SK-N-SH treated with all-trans-retinoic acid at 6 μM for 48 hours (cell line): Measurements from ENCODE around the gene PTCH1.

Experiments
- ATAC-seq: fragments of 200-7000 bp; cut with Tn5 transposase; 3 replicates; pipeline ENCODE4 v1.9.1; 2020; ENCODE audit warnings: mild to moderate bottlenecking, moderate library complexity
- ARNTL ChIP-seq: fragments of 450-650 bp; formaldehyde crosslinking; IDR thresholded peaks from 2 replicates; pipeline ENCODE4 v1.5.0; 2020; ENCODE audit warnings: low read depth, mild to moderate bottlenecking, moderate library complexity, borderline replicate concordance
- BACH2 ChIP-seq: fragments of 250-450 bp; sonication (Bioruptor Pico); IDR thresholded peaks from 2 replicates; pipeline ENCODE4 v1.9.0; 2021; ENCODE audit warnings: mild to moderate bottlenecking, borderline replicate concordance
- CSDC2 ChIP-seq: fragments of 250-450 bp; sonication (Bioruptor Pico); IDR thresholded peaks from 2 replicates; pipeline ENCODE4 v1.5.0; 2020; ENCODE audit warnings: mild to moderate bottlenecking, moderate library complexity
- ESRRG ChIP-seq: fragments of 250-450 bp; sonication (Bioruptor Pico); IDR thresholded peaks from 2 replicates; pipeline ENCODE4 v1.6.1; 2021; ENCODE audit warnings: mild to moderate bottlenecking
- GLIS3 ChIP-seq: fragments of 250-450 bp; sonication (Bioruptor Pico); IDR thresholded peaks from 2 replicates; pipeline ENCODE4 v1.5.0; 2020; ENCODE audit warnings: mild to moderate bottlenecking, moderate library complexity
- ISL1 ChIP-seq: fragments of 250-450 bp; sonication (Bioruptor Pico); IDR thresholded peaks from 2 replicates; pipeline ENCODE4 v2.1.2; 2022; ENCODE audit warnings: mild to moderate bottlenecking, moderate library complexity
- OSR1 ChIP-seq: fragments of 250-450 bp; sonication (Bioruptor Pico); IDR thresholded peaks from 2 replicates; pipeline ENCODE4 v1.8.0; 2022; ENCODE audit warnings: moderate library complexity, mild to moderate bottlenecking, inconsistent platforms
- PPARA ChIP-seq: fragments of 250-450 bp; sonication (Bioruptor Pico); IDR thresholded peaks from 2 replicates; pipeline ENCODE4 v1.5.0; 2020; ENCODE audit warnings: mild to moderate bottlenecking, borderline replicate concordance
- RARB ChIP-seq: fragments of 250-450 bp; sonication (Bioruptor Pico); IDR thresholded peaks from 2 replicates; pipeline ENCODE4 v1.8.0; 2021; ENCODE audit warnings: mild to moderate bottlenecking, moderate library complexity
- SNAI2 ChIP-seq: fragments of 250-450 bp; sonication (Bioruptor Pico); IDR thresholded peaks from 2 replicates; pipeline ENCODE4 v1.5.0; 2020; ENCODE audit warnings: mild to moderate bottlenecking, moderate library complexity
- TOX ChIP-seq: fragments of 250-450 bp; sonication (Bioruptor Pico); IDR thresholded peaks from 2 replicates; pipeline ENCODE4 v1.8.0; 2021; ENCODE audit warnings: mild to moderate bottlenecking, moderate library complexity, borderline replicate concordance
- ZC3H10 ChIP-seq: fragments of 250-450 bp; sonication (Bioruptor Pico); IDR thresholded peaks from 2 replicates; pipeline ENCODE4 v1.5.1; 2021; ENCODE audit warnings: mild to moderate bottlenecking, moderate library complexity
- ZFP3 ChIP-seq: fragments of 250-450 bp; sonication (Bioruptor Pico); IDR thresholded peaks from 2 replicates; pipeline ENCODE4 v1.5.0; 2020; ENCODE audit warnings: mild to moderate bottlenecking, moderate library complexity
- ZNF8 ChIP-seq: fragments of 450-650 bp; formaldehyde crosslinking; IDR thresholded peaks from 2 replicates; pipeline ENCODE4 v1.5.0; 2020; ENCODE audit warnings: mild to moderate bottlenecking, moderate library complexity
- TF ChIP-seq, protein P1 (sequence below): fragments of 250-450 bp; sonication (Bioruptor Pico); IDR thresholded peaks from 2 replicates; pipeline ENCODE4 v1.5.1; 2021; ENCODE audit warnings: mild to moderate bottlenecking, moderate library complexity
- TF ChIP-seq, protein P2 (sequence below): fragments of 250-450 bp; sonication (Bioruptor Pico); IDR thresholded peaks from 2 replicates; pipeline ENCODE4 v1.5.0; 2020; ENCODE audit warnings: mild to moderate bottlenecking, moderate library complexity
- TF ChIP-seq, protein P3 (sequence below): fragments of 250-450 bp; sonication (Bioruptor Pico); IDR thresholded peaks from 2 replicates; pipeline ENCODE4 v1.8.0; 2020; ENCODE audit warnings: mild to moderate bottlenecking, moderate library complexity, borderline replicate concordance

Gene PTCH1

DNA sequence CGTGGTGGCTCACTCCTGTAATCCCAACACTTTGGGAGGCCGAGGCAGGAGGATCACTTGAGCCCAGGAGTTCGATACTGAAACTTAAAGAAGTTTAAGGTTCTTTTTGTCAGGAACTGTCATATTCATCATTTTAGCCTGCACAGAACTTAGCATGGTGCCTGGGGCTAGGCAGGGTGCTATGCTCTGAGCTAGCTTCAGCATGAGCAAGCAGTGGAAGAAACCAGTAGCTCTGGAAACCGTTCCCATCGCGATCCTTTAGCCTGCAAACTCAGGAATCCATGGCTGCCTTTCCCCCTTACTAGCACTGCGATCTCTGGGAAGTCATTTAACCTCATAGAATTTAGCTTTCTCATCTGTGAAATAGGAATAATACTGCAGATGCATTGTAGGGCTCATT lies 80.4 kb downstream of the PTCH1 start:
- ATAC-seq = no peak

DNA sequence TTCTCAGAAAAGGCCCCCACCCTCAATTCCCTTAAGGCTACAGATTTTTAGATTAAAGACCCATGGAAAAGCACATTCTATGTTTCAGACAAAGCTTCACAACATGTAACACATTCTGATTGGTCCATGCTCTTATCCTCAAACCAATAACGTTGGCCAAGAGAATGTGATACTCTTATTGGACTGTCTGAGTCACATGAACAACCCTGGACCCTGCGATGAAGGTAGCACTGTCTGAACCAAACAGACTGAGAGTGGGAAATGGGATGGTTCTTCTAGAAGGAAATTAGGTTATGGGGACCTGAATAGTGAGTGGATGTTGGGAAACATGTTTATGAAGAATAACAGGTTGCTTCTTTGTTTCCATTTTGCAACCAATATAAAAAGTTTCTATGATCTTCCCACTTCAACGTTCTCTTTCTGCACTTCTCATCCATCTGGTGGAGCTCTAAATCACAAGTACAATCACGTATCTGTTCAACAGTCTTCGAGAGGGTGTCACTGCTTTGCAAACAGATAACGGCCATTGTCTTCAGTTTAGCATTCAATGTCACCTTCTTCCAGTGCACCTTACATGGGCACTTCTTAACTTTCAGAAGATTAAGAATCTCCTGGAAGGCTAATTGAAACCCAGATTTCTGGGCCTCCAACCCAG lies 81.6 kb downstream of the PTCH1 start:
- ATAC-seq = no peak
- TF ChIP-seq ZFP3 (no peak), OSR1 (CRISPR knock-in tag) (no peak), TOX (CRISPR knock-in tag) (no peak), ZC3H10 (CRISPR knock-in tag) (no peak)
- TF ChIP-seq, all 23 proteins: peak for 0

More for the DNA sequence above, 80.4 kb downstream of the PTCH1 start:
- TF ChIP-seq ZC3H10 (CRISPR knock-in tag) (no peak), ARNTL (CRISPR knock-in tag) (no peak), ZFP3 (no peak), ISL1 (CRISPR knock-in tag) (no peak), TOX (CRISPR knock-in tag) (no peak)
- TF ChIP-seq, protein P1, sequence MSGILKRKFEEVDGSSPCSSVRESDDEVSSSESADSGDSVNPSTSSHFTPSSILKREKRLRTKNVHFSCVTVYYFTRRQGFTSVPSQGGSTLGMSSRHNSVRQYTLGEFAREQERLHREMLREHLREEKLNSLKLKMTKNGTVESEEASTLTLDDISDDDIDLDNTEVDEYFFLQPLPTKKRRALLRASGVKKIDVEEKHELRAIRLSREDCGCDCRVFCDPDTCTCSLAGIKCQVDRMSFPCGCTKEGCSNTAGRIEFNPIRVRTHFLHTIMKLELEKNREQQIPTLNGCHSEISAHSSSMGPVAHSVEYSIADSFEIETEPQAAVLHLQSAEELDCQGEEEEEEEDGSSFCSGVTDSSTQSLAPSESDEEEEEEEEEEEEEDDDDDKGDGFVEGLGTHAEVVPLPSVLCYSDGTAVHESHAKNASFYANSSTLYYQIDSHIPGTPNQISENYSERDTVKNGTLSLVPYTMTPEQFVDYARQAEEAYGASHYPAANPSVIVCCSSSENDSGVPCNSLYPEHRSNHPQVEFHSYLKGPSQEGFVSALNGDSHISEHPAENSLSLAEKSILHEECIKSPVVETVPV = no peak
- TF ChIP-seq, protein P2, sequence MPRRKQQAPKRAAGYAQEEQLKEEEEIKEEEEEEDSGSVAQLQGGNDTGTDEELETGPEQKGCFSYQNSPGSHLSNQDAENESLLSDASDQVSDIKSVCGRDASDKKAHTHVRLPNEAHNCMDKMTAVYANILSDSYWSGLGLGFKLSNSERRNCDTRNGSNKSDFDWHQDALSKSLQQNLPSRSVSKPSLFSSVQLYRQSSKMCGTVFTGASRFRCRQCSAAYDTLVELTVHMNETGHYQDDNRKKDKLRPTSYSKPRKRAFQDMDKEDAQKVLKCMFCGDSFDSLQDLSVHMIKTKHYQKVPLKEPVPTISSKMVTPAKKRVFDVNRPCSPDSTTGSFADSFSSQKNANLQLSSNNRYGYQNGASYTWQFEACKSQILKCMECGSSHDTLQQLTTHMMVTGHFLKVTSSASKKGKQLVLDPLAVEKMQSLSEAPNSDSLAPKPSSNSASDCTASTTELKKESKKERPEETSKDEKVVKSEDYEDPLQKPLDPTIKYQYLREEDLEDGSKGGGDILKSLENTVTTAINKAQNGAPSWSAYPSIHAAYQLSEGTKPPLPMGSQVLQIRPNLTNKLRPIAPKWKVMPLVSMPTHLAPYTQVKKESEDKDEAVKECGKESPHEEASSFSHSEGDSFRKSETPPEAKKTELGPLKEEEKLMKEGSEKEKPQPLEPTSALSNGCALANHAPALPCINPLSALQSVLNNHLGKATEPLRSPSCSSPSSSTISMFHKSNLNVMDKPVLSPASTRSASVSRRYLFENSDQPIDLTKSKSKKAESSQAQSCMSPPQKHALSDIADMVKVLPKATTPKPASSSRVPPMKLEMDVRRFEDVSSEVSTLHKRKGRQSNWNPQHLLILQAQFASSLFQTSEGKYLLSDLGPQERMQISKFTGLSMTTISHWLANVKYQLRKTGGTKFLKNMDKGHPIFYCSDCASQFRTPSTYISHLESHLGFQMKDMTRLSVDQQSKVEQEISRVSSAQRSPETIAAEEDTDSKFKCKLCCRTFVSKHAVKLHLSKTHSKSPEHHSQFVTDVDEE (CRISPR knock-in tag) = no peak

DNA sequence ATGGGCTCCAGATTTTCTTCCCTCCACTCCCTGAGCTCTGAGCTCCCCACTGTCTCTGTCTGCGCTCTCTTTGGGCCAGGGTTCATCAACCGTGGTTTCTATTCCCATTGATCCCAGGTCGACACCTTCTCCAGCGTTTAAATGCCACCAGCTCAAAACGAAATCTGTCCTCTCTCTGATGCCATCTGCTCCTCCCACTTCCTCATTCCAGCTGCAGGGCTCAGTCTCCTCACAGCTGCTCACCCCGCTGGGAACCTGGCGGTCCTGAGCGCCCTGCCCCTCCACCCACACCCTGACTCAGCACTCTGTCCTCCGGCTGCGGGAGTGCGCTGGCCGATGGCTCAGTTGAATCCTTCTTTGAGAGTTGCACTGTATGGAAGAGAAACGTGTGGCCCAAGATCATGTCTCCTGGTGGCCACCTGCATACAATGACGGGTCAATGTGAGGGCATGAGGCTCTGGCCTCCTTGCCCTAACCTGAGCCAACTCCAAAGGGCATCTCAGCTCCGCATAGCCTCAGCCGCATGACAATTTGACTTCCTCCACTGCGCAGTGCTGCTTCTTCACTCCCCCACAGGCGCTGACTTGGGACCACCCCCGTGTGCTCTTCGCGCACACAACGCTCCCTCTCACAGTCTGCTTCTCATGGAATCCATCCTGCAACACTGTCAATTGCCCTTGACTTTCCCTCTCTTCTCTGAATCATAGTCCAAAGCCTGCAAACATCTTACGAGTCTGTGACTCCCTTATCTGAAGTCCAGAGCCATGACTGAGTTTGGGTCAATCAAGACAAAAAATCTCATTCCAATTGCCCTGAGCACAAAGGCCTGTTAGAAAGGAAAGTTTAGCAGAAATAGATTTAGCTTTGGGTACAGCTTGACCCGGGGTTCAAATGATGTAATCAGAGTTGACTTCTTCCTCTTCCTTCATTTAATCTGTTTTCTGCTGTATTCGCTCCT lies 82.4 kb downstream of the PTCH1 start:
- TF ChIP-seq BACH2 (CRISPR knock-in tag) (no peak), TOX (CRISPR knock-in tag) (no peak), ZNF8 (CRISPR knock-in tag) (no peak), ZC3H10 (CRISPR knock-in tag) (no peak), ZFP3 (no peak), GLIS3 (CRISPR knock-in tag) (no peak), RARB (CRISPR knock-in tag) (no peak), ISL1 (CRISPR knock-in tag) (no peak), CSDC2 (CRISPR knock-in tag) (no peak), ESRRG (CRISPR knock-in tag) (no peak), SNAI2 (no peak), OSR1 (CRISPR knock-in tag) (no peak), PPARA (CRISPR knock-in tag) (no peak)
- TF ChIP-seq, protein P3, sequence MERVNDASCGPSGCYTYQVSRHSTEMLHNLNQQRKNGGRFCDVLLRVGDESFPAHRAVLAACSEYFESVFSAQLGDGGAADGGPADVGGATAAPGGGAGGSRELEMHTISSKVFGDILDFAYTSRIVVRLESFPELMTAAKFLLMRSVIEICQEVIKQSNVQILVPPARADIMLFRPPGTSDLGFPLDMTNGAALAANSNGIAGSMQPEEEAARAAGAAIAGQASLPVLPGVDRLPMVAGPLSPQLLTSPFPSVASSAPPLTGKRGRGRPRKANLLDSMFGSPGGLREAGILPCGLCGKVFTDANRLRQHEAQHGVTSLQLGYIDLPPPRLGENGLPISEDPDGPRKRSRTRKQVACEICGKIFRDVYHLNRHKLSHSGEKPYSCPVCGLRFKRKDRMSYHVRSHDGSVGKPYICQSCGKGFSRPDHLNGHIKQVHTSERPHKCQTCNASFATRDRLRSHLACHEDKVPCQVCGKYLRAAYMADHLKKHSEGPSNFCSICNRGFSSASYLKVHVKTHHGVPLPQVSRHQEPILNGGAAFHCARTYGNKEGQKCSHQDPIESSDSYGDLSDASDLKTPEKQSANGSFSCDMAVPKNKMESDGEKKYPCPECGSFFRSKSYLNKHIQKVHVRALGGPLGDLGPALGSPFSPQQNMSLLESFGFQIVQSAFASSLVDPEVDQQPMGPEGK (CRISPR knock-in tag) = no peak
- TF ChIP-seq, protein P1 = no peak
- TF ChIP-seq, protein P2 (CRISPR knock-in tag) = no peak
- no peak for ATAC-seq
